MM.1S (cell line): ENCODE results near the gene PCGF3.
"Not testable (repeated sequence)": the region's sequence is repeated elsewhere in the genome, so short reads cannot be mapped to it uniquely, and the experiment has no call there.

Experiments used
- DNase-seq: peaks from one replicate; pipeline ENCODE4 v3.0.0-alpha.2; 2015
- H2AFZ ChIP-seq: fragments of 300-600 bp; sonication (generic); 2 replicates; pipeline ENCODE4 v1.6.0; 2016; ENCODE audit warnings: antibody characterized with exemption, low read length
- H3F3A ChIP-seq: fragments of 300-600 bp; sonication (generic); 2 replicates; pipeline ENCODE4 v1.6.1; 2016; ENCODE audit warnings: mild to moderate bottlenecking, antibody characterized with exemption, low read length, moderate library complexity, mixed read lengths; ENCODE audit not compliant: insufficient read depth
- H3K27ac ChIP-seq: fragments of 300-600 bp; sonication (generic); 2 replicates; pipeline ENCODE4 v1.5.1; 2016; ENCODE audit warnings: mild to moderate bottlenecking, low read length
- H3K27me3 ChIP-seq: fragments of 300-600 bp; sonication (generic); replicated peaks from 2 replicates; pipeline ENCODE4 v1.6.0; 2016; ENCODE audit warnings: low read length; ENCODE audit not compliant: insufficient read depth
- H3K36me3 ChIP-seq: fragments of 300-600 bp; sonication (generic); replicated peaks from 2 replicates; pipeline ENCODE4 v1.6.1; 2016; ENCODE audit warnings: mild to moderate bottlenecking, low read length, mixed read lengths; ENCODE audit not compliant: insufficient read depth
- H3K4me1 ChIP-seq: fragments of 300-600 bp; sonication (generic); 2 replicates; pipeline ENCODE4 v1.6.1; 2016; ENCODE audit warnings: low read length, mixed read lengths
- H3K4me2 ChIP-seq: fragments of 300-600 bp; sonication (generic); 2 replicates; pipeline ENCODE4 v1.6.0; 2016; ENCODE audit warnings: low read depth, low read length
- H3K4me3 ChIP-seq: fragments of 300-600 bp; sonication (generic); 2 replicates; pipeline ENCODE4 v1.5.1; 2016; ENCODE audit warnings: low read length, mixed read lengths
- H3K79me2 ChIP-seq: fragments of 300-600 bp; sonication (generic); 2 replicates; pipeline ENCODE4 v1.6.1; 2016; ENCODE audit warnings: mixed run types, low read length, mixed read lengths
- H3K9ac ChIP-seq: fragments of 300-600 bp; sonication (generic); 2 replicates; pipeline ENCODE4 v1.6.1; 2016; ENCODE audit warnings: low read length, mixed read lengths
- H3K9me2 ChIP-seq: fragments of 300-600 bp; sonication (generic); replicated peaks from 2 replicates; pipeline ENCODE4 v1.6.1; 2016; ENCODE audit warnings: mild to moderate bottlenecking, low read length, mixed read lengths; ENCODE audit not compliant: insufficient read depth
- H3K9me3 ChIP-seq: fragments of 300-600 bp; sonication (generic); replicated peaks from 2 replicates; pipeline ENCODE4 v1.6.1; 2016; ENCODE audit warnings: mild to moderate bottlenecking, low read length, mixed read lengths; ENCODE audit not compliant: insufficient read depth
- H4K20me1 ChIP-seq: fragments of 300-600 bp; sonication (generic); 2 replicates; pipeline ENCODE4 v1.6.1; 2016; ENCODE audit warnings: mild to moderate bottlenecking, low read length, moderate library complexity, mixed read lengths; ENCODE audit not compliant: insufficient read depth
- CTCF ChIP-seq: fragments of 300-600 bp; sonication (generic); IDR thresholded peaks from 2 replicates; pipeline ENCODE4 v1.5.1; 2016; ENCODE audit warnings: antibody characterized with exemption, low read length, mixed read lengths
- EZH2 ChIP-seq: fragments of 300-600 bp; sonication (generic); optimal IDR thresholded peaks from 2 replicates; pipeline ENCODE3; 2017; ENCODE audit warnings: low read depth, mild to moderate bottlenecking, antibody characterized with exemption, low read length, mixed read lengths
- EZH2phosphoT487 ChIP-seq: fragments of 300-600 bp; sonication (generic); IDR thresholded peaks from 2 replicates; pipeline ENCODE4 v1.6.1; 2018; ENCODE audit warnings: antibody characterized with exemption, low read length

Gene PCGF3

DNA sequence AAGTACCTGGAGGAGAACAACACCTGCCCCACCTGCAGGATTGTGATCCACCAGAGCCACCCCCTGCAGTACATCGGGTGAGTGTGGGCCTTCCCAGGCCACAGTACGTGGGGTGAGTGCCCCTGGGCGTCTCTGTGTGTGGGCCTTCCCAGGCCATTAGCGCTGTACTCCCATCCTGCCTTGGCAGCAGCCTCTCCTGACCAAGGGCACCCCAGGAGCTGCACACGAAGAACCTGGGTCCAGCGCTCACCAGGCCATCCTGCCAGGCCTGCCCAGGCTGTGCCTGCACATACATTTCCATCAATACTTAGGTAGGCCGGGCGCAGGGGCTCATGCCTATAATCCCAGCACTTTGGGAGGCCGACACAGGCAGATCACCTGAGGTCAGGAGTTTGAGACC is 29.3 kb downstream of the PCGF3 start:
- Histone ChIP-seq H4K20me1 (no peaks in the 10 kb centered on the region), H2AFZ (no peak overlapping the region), H3K9me2 (no peaks in the 10 kb centered on the region), H3K4me1 (no peaks in the 10 kb centered on the region), H3K4me3 (no peak overlapping the region), H3K9ac (no peak overlapping the region), H3K36me3 (no peaks in the 10 kb centered on the region), H3K27me3 (no peaks in the 10 kb centered on the region), H3F3A (no peaks in the 10 kb centered on the region), H3K9me3 (no peaks in the 10 kb centered on the region), H3K27ac (no peak overlapping the region), H3K4me2 (no peak overlapping the region), H3K79me2 (no peaks in the 10 kb centered on the region)
- TF ChIP-seq EZH2phosphoT487 (no peak), CTCF (no peak), EZH2 (no peak)
- DNase-seq: no peak

- Histone ChIP-seq H3K27me3 (no peaks in the 10 kb centered on the region), H3K36me3 (no peaks in the 10 kb centered on the region)
Measured at GRCh38 chr4:735583-735982, 30.0 kb downstream of the PCGF3 start.

DNA sequence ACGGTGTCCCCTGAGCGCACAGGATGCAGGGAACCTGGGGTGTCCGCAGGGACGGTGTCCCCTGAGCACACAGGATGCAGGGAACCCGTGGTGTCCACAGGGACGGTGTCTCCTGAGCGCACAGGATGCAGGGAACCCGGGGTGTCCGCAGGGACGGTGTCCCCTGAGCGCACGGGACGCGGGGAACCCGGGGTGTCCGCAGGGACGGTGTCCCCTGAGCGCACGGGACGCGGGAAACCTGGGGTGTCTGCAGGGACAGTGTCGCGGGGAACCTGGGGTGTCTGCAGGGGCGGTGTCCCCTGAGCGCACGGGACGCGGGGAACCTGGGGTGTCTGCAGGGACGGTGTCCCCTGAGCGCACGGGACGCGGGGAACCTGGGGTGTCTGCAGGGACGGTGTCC is 30.9 kb downstream of the PCGF3 start:
- H3F3A ChIP-seq, H2AFZ ChIP-seq, H4K20me1 ChIP-seq, H3K4me2 ChIP-seq, H3K36me3 ChIP-seq, H3K4me1 ChIP-seq, H3K4me3 ChIP-seq, H3K79me2 ChIP-seq, DNase-seq, H3K9me2 ChIP-seq, H3K9ac ChIP-seq, H3K9me3 ChIP-seq, H3K27me3 ChIP-seq, H3K27ac ChIP-seq: not testable (repeated sequence)

More at GRCh38 chr4:735583-735982, 30.0 kb downstream of the PCGF3 start:
- Histone ChIP-seq H3K4me2 (no peak overlapping the region), H3K4me1 (no peaks in the 10 kb centered on the region), H3F3A (no peaks in the 10 kb centered on the region), H4K20me1 (no peaks in the 10 kb centered on the region), H3K9me3 (no peaks in the 10 kb centered on the region), H3K9me2 (no peaks in the 10 kb centered on the region), H3K4me3 (no peak overlapping the region), H2AFZ (no peak overlapping the region), H3K27ac (no peak overlapping the region), H3K79me2 (no peaks in the 10 kb centered on the region), H3K9ac (no peak overlapping the region)
- no peak for DNase-seq
- TF ChIP-seq EZH2 (no peak), EZH2phosphoT487 (no peak), CTCF (no peak)

GRCh38 chr4:738781-739280 is 33.2 kb downstream of the PCGF3 start:
- no peak overlapping the region for H3K4me2 ChIP-seq
- no peaks in the 10 kb centered on the region for H3K4me1 ChIP-seq
- no peak overlapping the region for H3K27ac ChIP-seq
- no peak overlapping the region for H3K9ac ChIP-seq
- H3K79me2 ChIP-seq: no peaks in the 10 kb centered on the region
- no peaks in the 10 kb centered on the region for H3F3A ChIP-seq
- H3K9me3 ChIP-seq: no peaks in the 10 kb centered on the region
- H3K27me3 ChIP-seq: no peaks in the 10 kb centered on the region
- no peaks in the 10 kb centered on the region for H3K9me2 ChIP-seq
- H3K4me3 ChIP-seq: no peak overlapping the region
- no peak overlapping the region for H2AFZ ChIP-seq
- TF ChIP-seq CTCF (no peak), EZH2phosphoT487 (no peak), EZH2 (no peak)
- DNase-seq: no peak
- no peaks in the 10 kb centered on the region for H4K20me1 ChIP-seq
- no peaks in the 10 kb centered on the region for H3K36me3 ChIP-seq
